H1 (cell line): ENCODE results near the gene MIER1. TPM values are rescaled to one million over a fixed set of nuclear protein-coding genes. Genes with fewer than 3 reads are reported as not detected.

Source experiments
- EP300 ChIP-seq, 2 experiments: IDR thresholded peaks; 1 replicate in 1 of 2; 2 replicates in 1 of 2; pipeline ENCODE4 v1.6.1; 2011 to 2012; ENCODE audit warnings: low read depth in 2 of 2, low read length in 2 of 2, mild to moderate bottlenecking in 2 of 2, borderline replicate concordance in 1 of 2, inconsistent platforms in 1 of 2, moderate library complexity in 1 of 2
- polyA plus RNA-seq, 7 experiments: library from polyadenylated mRNA; depleted of rRNA in 3 of 7; stranded (reverse) in 5 of 7; unstranded in 2 of 7; fragments of >200 nt in 5 of 7; fragments of 200-250 nt in 2 of 7; gene quantifications; 1 replicate in 5 of 7; 2 replicates in 1 of 7; 4 replicates in 1 of 7; pipeline versions ENCODE4 v1.2.1 to v1.2.3, GENCODE V29; 2011 to 2013; ENCODE audit warnings: missing spikeins in 2 of 7, mixed read lengths in 2 of 7
- total RNA-seq: library from RNA; stranded (reverse); fragmentation: NEBNext Ultra II Directional; extraction: Animal tissue kit (Norgen Biotek cat#: 25700); gene quantifications from 2 replicates; pipeline ENCODE4 v1.2.1, GENCODE V29; 2021

The MIER1 gene
- total and polyA plus RNA-seq, 2 of the 8 experiments (the other 6 are each of a cell fraction or from before 2014, with no cell fraction given), result 5.2 to 33.5 TPM

- no peak for TF ChIP-seq EP300 (IDR thresholded peaks at IDR 0.05; ENCODE audit: borderline replicate concordance in 1 of 2, low read depth in 2 of 2, low read length in 2 of 2)
- TF ChIP-seq, all 59 proteins: peak for 0
These were observed 5.0 kb upstream of the MIER1 start (continued) for GRCh38 chr1:66919828-66920227.
